GM18868 (cell line): Measurements from ENCODE around the gene SARS1.

ENCODE experiments used
- ATAC-seq: cut with Tn5 transposase; IDR thresholded peaks from one replicate; pipeline ENCODE4 v1.9.1; 2021; ENCODE audit warnings: mild to moderate bottlenecking, moderate library complexity; ENCODE audit not compliant: unreplicated experiment

The SARS1 gene

GRCh38 chr1:109248797-109249629 lies 35.3 kb downstream of the SARS1 start, which contains the start of gene CELSR2:
Gene CELSR2, plus strand, starts transcription at chr1:109249539. Its CDS starts 541 bp downstream, at chr1:109250080.
- peak; percentile 86 for ATAC-seq

DNA sequence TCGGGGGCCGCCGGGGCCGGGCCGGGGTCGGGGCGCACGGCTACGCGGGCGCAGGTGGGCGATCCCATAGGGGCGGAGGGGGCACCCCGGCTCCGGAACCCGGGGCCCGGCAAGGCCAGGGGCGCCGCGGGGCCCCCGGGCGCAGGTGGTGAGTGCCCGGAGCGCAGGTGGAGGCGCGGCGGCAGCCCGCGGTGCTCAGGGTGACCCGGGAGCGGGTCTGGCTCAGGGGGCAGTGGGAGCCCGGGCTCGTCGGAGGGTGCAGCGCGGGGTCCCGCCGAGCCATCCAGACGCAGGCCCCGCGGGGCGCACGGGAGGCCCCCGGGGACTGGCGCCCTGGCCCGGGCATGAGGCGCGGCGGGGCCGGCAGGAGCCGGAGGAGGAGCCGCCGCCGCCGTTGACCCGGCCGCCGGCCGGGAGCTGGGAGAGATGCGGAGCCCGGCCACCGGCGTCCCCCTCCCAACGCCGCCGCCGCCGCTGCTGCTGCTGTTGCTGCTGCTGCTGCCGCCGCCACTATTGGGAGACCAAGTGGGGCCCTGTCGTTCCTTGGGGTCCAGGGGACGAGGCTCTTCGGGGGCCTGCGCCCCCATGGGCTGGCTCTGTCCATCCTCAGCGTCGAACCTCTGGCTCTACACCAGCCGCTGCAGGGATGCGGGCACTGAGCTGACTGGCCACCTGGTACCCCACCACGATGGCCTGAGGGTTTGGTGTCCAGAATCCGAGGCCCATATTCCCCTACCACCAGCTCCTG lies 36.1 kb downstream of the SARS1 start:
- peak; percentile 35 for ATAC-seq

- no peak for ATAC-seq
Measured at GRCh38 chr1:109250454-109251276, 36.9 kb downstream of the SARS1 start.

GRCh38 chr1:109251277-109252166 lies 37.8 kb downstream of the SARS1 start:
- ATAC-seq, result no peak

DNA sequence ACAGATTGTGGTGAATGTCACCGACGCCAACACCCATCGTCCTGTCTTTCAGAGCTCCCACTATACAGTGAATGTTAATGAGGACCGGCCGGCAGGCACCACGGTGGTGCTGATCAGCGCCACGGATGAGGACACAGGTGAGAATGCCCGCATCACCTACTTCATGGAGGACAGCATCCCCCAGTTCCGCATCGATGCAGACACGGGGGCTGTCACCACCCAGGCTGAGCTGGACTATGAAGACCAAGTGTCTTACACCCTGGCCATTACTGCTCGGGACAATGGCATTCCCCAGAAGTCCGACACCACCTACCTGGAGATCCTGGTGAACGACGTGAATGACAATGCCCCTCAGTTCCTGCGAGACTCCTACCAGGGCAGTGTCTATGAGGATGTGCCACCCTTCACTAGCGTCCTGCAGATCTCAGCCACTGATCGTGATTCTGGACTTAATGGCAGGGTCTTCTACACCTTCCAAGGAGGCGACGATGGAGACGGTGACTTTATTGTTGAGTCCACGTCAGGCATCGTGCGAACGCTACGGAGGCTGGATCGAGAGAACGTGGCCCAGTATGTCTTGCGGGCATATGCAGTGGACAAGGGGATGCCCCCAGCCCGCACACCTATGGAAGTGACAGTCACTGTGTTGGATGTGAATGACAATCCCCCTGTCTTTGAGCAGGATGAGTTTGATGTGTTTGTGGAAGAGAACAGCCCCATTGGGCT lies 38.6 kb downstream of the SARS1 start:
- ATAC-seq, result no peak

- ATAC-seq, result no peak
Measured at GRCh38 chr1:109252893-109253802, 39.4 kb downstream of the SARS1 start.

- ATAC-seq, result no peak
Measured at GRCh38 chr1:109253803-109254620, 40.3 kb downstream of the SARS1 start.

- no peak for ATAC-seq
Measured at GRCh38 chr1:109254621-109255096, 40.9 kb downstream of the SARS1 start.

- ATAC-seq, result no peak
Measured at GRCh38 chr1:109255097-109255651, 41.5 kb downstream of the SARS1 start.

DNA sequence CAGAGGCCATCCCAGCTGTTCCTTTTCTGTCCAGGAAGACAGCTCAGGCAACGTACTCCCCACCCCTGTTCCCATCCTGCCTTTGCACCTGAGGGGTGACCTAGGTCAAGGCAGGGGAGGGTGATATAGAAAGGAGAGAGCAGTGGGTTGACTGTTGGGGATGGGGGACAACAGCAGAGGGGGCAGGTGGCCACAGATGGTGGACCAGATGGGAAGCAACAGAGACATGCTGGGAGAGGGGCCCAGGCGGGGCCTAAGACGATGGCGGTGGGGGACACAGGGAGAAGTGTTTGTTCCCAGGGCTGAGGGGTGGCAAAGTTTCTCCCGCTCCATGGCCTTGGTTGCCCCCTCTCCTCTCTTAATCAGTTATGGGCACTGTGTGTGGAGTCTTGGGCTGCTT lies 42.0 kb downstream of the SARS1 start:
- no peak for ATAC-seq

GRCh38 chr1:109256085-109256484 lies 42.4 kb downstream of the SARS1 start:
- ATAC-seq, result no peak

DNA sequence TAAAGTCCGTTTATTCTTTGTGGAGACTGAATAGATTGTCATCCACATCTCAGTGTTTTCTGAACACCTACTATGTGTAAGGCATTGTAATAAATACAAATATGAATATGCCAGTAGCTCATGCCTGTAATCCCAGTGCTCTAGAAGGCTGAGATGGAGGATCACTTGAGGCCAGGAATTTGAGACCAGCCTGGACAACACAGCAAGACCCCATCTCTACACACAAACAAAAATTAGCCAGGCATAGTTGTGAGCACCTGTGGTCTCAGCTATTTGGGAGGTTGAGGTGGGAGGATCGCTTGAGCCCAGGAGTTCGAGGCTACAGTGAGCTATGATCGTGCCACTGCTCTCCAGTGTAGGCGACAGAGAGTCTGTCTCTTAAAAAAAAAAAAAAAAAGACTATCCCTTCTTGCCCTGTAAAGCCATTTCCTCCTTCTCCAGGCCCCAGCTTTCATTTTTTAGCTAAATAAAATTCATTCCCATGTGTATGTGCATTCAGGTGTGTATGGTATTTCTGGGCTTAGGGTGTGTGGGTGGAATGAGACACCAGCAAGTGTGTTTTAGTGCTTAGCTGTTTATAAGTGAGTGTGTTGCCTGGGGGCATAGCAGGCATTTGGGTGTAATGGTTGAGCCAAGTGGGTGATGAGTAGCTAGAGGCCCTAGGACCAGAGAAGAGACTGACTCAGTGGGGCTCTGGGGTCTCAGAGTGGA lies 43.4 kb downstream of the SARS1 start:
- ATAC-seq, result no peak

DNA sequence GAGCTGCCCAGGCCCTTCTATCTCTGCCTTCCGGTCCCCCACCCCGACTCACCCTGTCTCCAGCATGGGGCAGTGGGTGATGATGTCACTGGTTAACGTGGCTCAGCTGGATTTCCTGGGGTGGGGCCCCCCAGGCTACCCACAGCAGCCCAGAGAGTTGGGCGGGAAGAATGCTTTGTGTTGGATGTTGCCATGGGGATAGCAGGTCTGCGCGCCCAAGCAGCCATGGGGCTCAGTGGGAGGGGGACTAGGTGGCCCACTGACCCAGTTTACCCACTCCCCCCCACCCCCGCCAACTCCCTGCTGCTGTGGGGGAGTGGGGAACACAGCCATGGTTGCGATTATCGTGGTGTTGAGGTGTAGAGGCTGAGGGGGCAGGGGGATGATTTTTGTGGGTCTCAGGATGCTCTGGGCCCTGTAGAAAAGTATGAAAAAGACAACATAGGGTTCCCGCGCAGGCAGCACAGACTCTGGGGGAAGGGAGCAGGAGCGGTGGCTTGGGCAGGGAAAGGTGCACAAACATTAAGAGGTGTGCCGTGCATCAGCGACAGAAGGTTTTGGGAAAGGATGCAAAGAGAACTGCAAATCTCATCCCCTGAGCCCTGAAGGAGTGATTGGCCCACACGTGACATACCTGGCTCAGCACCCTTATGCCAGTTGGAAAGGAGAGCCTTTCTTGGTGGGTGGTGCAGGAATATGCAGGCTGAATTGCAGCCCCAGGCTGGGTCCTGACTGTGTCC lies 44.1 kb downstream of the SARS1 start:
- no peak for ATAC-seq

- no peak for ATAC-seq
Measured at GRCh38 chr1:109258481-109259466, 45.1 kb downstream of the SARS1 start.
